ENCODE measurements around the gene C11orf21.
"Not testable (repeated sequence)": the region's sequence is repeated elsewhere in the genome, so short reads cannot be mapped to it uniquely, and the experiment has no call there.

C11orf21 gene

DNA sequence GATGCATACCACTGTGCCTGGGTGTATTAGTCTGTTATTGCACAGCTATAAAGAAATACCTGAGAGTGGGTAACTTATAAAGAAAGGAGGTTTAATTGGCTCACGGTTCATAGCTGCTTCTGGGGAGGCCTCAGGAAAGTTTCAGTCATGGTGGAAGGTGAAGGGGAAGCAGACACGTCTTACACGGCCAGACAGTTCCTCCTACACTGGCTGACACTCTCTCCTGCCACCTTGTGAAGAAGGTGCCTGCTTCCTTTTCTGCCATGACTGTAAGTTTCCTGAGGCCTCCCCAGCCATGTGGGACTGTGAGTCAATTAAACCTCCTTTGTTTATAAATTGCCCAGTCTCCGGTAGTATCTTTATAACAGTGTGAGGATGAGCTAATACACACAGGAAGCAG lies 41.8 kb upstream of the C11orf21 start:
- no peak for DNase-seq (ENCODE audit: low read depth)
- TF ChIP-seq, protein P1, sequence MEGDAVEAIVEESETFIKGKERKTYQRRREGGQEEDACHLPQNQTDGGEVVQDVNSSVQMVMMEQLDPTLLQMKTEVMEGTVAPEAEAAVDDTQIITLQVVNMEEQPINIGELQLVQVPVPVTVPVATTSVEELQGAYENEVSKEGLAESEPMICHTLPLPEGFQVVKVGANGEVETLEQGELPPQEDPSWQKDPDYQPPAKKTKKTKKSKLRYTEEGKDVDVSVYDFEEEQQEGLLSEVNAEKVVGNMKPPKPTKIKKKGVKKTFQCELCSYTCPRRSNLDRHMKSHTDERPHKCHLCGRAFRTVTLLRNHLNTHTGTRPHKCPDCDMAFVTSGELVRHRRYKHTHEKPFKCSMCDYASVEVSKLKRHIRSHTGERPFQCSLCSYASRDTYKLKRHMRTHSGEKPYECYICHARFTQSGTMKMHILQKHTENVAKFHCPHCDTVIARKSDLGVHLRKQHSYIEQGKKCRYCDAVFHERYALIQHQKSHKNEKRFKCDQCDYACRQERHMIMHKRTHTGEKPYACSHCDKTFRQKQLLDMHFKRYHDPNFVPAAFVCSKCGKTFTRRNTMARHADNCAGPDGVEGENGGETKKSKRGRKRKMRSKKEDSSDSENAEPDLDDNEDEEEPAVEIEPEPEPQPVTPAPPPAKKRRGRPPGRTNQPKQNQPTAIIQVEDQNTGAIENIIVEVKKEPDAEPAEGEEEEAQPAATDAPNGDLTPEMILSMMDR (IDR thresholded peaks at IDR 0.05; ENCODE audit: control insufficient read depth, insufficient read depth, low read depth, low read length, missing control alignments), result no peak
- H3K4me3 ChIP-seq (ENCODE audit: control insufficient read depth, low read depth, low read length), result no peak overlapping the region

DNA sequence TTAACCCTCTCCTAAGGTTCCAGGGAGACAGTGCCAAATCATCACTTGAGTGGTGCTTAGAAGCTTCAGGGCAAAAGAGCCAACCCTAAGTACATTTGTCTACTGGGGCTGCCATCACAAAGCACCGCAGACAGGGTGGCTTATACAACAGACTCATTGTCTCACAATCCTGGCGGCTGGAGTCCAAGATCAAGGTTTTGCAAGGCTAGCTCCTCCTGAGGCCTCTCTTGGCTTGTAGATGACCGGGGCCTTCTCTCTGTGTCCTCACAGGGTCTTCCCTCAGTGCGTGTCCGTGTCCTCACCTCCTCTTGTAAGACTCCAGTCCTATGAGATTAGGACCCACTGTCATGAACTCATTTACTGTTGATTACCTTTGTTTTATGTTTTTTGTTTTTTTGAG lies 41.3 kb upstream of the C11orf21 start:
- no peak for DNase-seq (ENCODE audit: low read depth)
- TF ChIP-seq, protein P1 (IDR thresholded peaks at IDR 0.05; ENCODE audit: control insufficient read depth, insufficient read depth, low read depth, low read length, missing control alignments), result no peak

DNA sequence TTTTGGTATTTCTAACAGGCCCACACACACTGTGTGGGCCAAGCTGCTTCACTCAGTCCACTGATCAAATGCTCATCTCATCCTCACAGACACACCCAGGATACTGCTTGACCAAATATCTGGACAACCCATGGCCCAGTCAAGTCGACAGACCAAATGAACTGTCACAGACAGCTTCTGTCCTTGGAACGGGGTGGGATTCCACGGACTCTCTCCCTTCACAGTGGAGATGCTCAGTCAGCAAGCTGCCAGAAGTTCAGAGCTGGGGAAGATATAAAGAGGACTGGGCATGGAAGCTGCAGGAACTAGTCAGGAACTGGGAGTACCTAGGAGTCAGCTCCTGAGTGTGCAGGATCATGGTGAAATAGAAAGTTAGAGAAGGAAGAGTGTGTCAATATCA lies 40.8 kb upstream of the C11orf21 start:
- no peak overlapping the region for H3K4me3 ChIP-seq (ENCODE audit: control insufficient read depth, low read depth, low read length)
- no peak for DNase-seq (ENCODE audit: low read depth)
- TF ChIP-seq, protein P1 (IDR thresholded peaks at IDR 0.05; ENCODE audit: control insufficient read depth, insufficient read depth, low read depth, low read length, missing control alignments), result no peak

More for the DNA sequence above, 41.3 kb upstream of the C11orf21 start:
- H3K4me3 ChIP-seq (ENCODE audit: control insufficient read depth, low read depth, low read length), result no peak overlapping the region

DNA sequence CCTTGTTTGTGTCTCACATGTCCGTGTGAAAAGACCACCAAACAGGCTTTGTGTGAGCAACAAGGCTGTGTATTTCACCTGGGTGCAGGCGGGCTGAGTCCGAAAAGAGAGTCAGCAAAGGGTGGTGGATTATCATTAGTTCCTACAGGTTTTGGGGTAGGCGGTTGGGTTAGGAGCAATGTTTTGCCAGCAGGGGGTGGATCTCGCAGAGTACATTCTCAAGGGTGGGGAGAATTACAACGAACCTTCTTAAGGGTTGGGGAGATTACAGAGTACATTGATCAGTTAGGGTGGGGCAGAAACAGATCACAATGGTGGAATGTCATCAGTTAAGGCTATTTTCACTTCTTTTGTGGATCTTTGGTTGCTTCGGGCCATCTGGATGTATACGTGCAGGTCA lies 37.0 kb upstream of the C11orf21 start:
- not testable (repeated sequence) for DNase-seq (ENCODE audit: low read depth); H3K4me3 ChIP-seq (ENCODE audit: control insufficient read depth, low read depth, low read length)

DNA sequence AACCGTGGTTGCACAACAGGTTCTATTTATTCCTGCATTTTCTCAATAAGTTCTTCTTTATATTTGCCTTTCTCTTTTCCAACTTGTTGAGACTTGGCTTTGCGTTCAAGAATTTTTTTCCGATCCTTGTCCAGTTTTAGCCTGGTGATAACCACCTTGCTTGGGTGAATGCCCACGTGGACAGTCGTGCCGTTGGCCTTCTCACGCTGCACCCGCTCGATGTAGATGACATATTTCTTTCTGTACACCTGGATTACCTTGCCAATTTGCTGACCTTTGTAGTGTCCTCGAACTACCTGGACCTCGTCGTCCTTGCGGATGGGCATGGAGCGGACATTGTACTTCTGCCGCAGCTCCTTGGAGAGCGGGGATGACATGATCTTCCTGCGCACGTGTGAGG lies 33.6 kb upstream of the C11orf21 start:
- DNase-seq (ENCODE audit: low read depth), result not testable (repeated sequence)

DNA sequence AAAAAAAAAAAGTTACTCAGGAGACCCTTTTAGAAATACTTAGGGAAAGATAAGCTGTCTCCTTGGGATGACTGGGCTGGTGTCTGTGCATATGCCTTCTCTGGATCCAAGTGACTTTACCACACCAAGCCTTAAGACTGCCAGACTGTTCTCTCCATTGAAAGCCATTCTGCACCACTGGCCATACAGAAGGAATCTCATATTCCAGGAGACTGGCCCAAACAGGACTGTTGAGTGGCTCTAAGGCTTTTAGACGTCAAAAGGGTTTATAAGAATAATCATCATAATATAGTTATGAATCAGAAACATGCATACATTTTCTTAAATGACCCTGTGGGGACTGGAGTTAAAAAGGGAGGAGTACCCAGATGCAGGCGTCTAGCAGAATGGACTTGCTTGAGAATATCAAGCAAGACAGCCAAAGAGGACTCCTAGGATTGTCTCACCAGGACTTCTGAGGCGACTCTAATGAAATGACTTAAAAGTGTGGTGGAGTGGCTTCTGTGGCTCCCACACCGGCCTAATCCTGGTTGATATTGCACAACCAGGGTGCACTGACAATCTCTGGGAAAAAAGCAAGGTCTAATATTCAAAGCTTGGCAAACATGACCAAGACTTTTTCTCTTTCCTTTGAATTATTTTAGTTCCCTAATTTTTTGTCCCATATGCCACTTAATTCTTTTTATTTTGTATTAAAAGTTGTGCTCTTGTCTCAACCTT lies 31.9 kb upstream of the C11orf21 start:
- not testable (repeated sequence) for DNase-seq (ENCODE audit: low read depth); H3K4me3 ChIP-seq (ENCODE audit: control insufficient read depth, low read depth, low read length)

More for the DNA sequence above, 33.6 kb upstream of the C11orf21 start:
- not testable (repeated sequence) for H3K4me3 ChIP-seq (ENCODE audit: control insufficient read depth, low read depth, low read length)

DNA sequence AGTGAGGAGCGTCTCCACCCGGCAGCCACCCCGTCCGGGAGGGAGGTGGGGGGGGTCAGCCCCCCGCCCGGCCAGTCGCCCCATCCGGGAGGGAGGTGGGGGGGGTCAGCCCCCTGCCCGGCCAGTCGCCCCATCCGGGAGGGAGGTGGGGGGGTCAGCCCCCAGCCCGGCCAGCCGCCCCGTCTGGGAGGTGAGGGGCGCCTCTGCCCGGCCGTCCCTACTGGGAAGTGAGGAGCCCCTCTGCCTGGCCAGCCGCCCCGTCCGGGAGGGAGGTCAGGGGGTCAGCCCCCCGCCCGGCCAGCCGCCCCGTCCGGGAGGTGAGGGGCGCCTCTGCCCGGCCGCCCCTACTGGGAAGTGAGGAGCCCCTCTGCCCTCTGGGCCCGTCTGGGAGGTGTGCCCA lies 30.9 kb upstream of the C11orf21 start:
- DNase-seq (ENCODE audit: low read depth), result not testable (repeated sequence)

DNA sequence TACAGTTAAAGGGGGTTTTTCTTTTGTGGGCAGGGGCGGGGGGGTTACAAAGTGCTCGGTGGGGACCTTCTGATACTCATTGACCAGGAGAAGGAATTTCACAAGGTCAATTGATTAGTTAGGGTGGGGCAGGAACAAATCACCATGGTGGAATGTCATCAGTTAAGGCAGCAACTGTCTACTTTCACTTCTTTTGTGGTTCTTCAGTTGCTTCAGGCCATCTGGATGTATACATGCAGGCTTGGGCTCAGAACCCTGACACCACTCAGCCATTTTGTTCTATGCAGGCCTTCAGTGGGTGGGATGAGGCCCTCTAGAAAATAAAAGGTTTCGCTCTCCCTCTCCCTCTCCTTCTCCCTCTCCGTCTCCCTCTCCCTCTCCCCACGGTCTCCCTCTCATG lies 29.7 kb upstream of the C11orf21 start:
- TF ChIP-seq, protein P1 (IDR thresholded peaks at IDR 0.05; ENCODE audit: control insufficient read depth, insufficient read depth, low read depth, low read length, missing control alignments), result no peak
- no peak overlapping the region for H3K4me3 ChIP-seq (ENCODE audit: control insufficient read depth, low read depth, low read length)
- no peak for DNase-seq (ENCODE audit: low read depth)

More for the DNA sequence above, 30.9 kb upstream of the C11orf21 start:
- H3K4me3 ChIP-seq (ENCODE audit: control insufficient read depth, low read depth, low read length), result not testable (repeated sequence)

DNA sequence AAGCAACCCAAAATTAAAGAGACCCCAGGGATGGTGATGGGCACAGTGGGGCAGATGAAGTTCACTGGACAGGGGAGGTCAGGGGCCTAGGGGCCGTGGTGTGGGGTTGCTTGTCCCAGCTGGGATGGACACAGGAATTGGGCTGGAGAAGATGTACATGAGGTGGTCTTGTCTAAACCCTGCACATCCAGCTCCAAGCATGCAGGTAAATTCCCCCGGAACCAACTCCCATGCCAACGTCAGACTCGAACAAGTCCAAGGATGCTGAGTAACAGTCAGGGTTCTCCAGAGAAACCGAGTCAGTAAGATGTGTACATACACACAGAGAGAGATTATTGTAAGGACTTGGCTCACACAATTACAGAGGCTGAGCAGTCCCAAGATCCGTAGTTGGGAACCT lies 29.0 kb upstream of the C11orf21 start:
- no peak overlapping the region for H3K4me3 ChIP-seq (ENCODE audit: control insufficient read depth, low read depth, low read length)
- TF ChIP-seq, protein P1 (IDR thresholded peaks at IDR 0.05; ENCODE audit: control insufficient read depth, insufficient read depth, low read depth, low read length, missing control alignments), result no peak
- DNase-seq (ENCODE audit: low read depth), result no peak
